Colon (tissue), 2 donors: ENCODE results near the gene NFATC3.

Experiments
- FAIRE-seq: peaks from 2 replicates; lab custom pipeline; 2012; peaks lifted over from hg19 to GRCh38; lab: Jason Lieb, UNC
- donor health status: control.
- donor health status: control.

NFATC3 gene

DNA sequence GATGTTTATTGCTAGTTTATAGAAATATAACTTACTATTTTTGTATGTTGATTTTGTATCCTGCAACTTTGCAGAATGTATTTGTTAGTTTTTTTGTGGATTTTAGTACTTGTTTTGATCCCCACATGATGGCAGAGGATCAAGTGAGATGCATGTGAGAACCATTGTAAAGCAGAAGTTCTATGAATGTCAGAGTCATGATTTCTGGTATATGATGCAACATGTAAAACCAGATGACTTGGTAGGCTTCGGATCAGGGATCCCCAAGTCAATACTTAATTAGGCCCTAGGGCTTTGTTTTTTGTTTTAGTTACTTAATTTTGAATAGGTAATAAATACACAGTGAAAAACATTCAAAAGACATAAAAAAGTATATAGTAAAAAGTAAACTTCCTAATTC, 104.9 kb downstream of the NFATC3 start:
- no peak for FAIRE-seq

DNA sequence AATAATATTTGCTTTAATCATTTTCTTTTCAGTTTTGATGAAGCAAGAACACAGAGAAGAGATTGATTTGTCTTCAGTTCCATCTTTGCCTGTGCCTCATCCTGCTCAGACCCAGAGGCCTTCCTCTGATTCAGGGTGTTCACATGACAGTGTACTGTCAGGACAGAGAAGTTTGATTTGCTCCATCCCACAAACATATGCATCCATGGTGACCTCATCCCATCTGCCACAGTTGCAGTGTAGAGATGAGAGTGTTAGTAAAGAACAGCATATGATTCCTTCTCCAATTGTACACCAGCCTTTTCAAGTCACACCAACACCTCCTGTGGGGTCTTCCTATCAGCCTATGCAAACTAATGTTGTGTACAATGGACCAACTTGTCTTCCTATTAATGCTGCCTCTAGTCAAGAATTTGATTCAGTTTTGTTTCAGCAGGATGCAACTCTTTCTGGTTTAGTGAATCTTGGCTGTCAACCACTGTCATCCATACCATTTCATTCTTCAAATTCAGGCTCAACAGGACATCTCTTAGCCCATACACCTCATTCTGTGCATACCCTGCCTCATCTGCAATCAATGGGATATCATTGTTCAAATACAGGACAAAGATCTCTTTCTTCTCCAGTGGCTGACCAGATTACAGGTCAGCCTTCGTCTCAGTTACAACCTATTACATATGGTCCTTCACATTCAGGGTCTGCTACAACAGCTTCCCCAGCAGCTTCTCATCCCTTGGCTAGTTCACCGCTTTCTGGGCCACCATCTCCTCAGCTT, 105.8 kb downstream of the NFATC3 start:
- no peak for FAIRE-seq

DNA sequence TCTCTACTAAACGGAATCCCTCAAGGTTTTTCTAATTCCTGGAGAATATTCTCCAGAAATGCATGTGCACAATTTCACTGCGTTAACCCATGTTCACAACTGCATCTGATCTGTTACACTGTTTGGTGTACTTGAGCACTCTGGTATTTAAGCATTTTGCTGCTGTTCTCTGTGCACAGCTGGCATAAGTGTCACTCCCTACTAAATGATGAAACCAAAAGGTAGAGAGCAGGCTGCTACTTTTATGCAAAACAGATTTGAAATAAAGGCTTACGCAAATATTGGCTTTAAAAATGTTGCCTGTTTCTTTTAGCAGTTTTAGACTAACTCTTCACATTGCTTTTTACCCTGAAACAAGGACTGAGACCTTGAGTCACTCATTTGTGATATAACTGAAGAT, 109.1 kb downstream of the NFATC3 start:
- FAIRE-seq: no peak

DNA sequence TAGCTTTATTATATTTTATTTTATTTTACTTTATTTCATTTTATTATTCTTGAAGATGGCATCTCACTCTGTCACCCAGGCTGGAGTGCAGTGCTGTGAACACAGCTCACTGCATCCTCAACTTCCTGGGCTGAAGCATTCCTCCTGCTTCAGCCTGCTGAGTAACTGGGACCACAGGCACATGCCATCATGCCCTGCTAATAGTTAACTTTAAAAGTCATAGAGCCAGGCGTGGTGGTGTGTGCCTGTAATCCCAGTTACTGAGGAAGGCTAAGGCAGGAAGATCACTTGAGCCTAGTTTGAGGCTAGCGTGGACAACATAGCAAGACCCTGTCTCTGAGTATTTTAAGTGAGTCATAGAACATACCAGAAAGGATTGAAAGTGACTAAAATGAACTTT, 112.1 kb downstream of the NFATC3 start:
- no peak for FAIRE-seq

DNA sequence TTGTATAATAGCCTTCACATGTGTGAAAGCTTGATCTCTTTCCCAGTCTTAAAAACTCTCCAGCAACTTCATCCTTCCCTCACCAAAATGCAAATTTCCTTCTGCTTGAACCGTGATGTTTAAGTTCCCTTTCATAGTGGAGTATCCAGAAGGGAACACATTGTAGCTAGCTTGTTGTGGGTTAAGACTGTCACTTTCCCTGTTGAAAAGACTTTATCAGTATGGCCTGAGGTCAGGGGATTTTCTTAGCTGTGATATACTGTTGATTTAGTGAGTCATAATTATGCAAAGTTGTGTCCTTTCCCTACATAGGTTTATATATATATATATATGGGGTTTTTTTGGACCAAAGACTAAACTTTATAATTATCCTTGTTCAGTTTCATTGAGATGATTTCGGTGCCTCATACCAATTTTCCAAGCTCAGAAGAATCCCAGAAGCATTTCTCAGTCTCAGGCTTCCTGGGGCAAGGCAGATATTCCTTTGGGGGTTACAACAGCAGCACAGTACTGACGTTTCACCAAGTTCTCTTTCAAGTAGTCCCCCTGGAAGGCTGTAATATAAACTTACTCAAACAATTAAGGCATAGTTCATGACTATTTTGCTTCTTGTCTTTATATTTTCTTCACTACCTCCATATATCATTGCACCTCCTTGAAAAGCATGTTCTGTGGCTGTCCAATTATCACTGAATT, 115.1 kb downstream of the NFATC3 start:
- no peak for FAIRE-seq

DNA sequence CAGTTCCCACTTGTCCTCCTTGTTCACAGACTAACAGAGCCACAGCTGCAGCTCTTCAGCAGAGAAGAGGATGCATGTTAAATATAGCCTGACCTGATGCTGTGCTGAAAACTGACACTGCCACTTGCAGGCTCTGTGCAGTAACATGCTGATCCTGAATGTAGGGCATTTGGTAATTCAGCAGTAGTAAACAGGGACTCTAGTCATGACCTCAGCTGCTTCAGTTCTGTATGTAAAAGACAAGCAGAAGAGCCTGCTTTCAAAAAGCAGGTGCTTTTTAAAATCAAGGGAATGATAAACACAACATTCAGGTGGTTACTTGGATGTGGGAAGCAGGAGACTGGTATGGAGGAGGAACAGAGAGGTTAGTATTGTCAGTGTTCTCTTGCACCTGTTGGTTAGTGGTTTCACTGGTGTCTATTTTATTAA, 116.9 kb downstream of the NFATC3 start:
- no peak for FAIRE-seq

DNA sequence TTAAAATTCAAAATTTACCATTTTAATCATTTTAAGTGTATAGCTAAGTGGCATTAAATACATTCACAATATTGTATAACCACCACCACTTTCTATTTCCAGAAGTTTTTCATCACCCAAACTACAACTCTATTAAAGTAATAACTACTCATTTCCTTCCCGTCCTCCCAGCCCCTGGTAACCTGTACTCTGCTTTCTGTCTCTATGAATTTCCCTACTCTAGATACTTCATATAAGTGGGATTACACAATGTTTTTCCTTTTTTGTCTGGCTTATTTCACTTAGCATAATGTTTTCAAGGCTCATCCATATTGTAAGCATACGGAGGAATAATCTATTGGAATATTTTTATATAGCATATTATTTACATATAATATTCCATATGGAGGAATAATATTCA, 121.1 kb downstream of the NFATC3 start:
- no peak for FAIRE-seq

DNA sequence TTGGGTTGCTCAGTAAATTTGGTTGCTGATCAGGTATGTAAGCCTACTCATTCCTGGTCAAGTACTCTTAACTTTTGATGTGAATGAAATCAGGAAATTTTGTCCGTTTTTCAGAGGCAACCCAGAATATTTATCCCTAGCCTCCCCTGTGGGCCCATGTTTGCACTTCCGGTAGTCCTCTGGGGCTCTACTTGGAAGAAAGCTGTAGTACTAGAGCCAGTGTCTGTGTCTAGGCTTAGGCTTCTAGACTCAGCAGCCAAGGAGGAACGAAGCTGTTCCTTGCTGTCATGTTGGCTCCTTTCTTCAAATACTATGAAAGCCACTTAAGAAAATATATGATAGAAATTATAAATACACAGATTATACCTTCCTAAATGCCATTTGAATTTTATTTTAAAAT, 129.6 kb downstream of the NFATC3 start:
- FAIRE-seq: no peak

DNA sequence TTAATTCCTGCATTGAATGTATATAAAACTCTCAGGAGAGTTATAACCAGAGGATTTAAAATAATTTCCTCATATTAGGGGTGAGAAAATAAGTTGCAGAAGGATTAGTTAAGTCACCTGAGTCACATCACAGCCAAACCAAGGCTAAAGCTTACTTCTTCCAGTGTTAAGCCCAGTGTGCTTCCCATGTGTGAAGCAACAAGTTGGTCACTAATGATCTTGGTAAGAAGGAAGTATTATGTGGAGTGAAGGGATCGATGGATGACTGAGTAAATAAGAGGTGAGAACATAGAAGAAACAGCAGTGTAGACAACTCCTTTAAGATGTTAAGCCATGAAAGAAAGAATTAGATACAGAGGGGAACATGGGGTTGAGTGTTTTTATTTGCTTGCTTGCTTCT, 130.1 kb downstream of the NFATC3 start:
- no peak for FAIRE-seq

DNA sequence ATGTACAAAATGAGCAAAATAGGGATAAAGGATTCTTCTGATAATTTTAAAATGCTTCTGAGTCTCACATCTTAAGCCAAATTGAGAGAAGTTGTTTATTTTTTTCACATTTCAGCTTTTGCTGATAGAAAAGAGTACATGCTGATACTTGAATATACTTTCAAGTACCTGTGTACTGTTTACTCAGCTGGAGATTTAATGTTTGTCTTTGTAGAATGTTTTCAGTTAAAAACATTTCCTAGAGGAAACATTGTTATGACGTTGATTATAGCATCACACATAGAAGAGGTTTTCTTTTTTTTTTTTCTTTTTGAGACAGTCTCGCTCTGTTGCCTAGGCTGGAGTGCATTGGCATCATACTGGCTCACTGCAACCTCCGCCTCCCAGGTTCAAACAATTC, 131.1 kb downstream of the NFATC3 start:
- no peak for FAIRE-seq

DNA sequence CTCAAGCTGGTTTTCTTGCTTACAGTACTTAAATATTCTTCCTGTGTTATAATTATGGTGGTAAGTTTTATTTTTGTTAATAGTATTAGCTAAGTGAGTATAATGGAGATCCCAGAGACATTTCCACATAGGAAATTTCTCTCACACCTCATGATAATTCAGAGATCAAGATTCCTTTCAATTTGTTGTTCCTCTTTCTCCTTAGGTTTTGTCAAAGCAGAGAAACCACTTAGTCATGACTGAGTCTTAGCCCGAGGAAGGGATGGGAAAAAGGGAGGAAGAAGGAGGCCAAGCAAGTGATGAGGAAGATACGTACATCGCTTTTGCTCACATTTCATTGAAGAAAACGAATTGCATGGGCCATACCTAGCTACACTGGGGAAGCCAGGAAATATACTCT, 132.3 kb downstream of the NFATC3 start:
- FAIRE-seq: no peak

DNA sequence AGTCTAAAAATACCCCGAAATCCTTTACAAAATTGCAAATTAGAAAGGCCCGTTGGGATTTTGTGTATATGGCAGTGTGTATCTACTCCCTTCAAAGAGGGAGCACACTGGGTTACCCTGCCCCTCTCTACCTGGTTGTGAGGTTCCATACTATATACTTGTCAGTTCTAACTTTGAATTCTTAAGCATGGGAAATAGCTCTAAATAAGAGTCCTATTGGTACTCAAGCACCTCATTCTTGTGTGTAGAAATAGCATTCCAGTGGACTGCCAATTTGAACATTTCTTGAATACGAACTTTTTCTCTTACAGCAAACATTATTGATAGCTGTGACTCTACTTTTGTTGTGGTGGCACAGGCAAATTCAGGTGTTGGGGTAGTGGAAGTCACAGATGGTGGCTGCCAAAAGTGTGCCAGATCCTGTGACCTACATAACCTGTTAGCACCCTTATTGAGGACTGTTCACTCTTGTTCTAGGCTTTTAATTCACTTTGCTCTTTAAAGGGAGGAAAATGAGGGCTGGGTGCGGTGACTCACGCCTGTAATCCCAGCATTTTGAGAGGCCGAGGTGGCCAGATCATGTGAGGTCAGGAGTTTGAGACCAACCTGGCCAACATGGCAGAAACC, 134.7 kb downstream of the NFATC3 start:
- no peak for FAIRE-seq

DNA sequence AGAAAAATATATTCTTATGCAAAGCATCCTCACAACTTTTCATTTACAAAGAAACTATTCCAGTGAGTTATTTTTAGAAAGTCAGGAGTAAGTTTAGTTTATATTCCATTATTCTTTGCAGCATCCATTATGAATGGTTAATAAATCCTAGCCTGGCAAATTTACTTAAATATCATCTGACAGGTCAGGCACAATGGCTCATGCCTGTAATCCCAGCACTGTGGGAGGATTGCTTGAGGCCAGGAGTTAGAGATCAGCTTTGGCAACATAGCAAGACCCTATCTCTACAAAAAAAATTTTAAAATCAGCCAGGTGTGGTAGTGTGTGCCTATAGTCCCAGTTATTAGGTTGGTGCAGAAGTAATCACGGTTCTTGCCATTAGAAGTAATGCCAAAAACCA, 137.9 kb downstream of the NFATC3 start:
- FAIRE-seq: no peak

DNA sequence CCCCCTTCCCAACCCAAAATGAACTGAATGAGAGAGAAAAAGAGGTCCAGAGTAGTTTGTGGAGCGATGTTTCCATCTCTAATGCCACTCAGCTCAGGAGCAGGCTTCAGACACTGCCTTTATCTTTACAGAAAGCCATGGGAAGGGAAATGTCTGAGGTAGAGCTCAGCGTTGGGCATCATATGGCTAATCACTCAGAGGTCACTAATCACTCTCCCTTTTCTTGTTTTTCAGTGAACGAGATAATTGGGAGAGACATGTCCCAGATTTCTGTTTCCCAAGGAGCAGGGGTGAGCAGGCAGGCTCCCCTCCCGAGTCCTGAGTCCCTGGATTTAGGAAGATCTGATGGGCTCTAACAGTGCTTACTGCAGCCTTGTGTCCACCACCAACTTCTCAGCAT, 140.9 kb downstream of the NFATC3 start:
- no peak for FAIRE-seq

DNA sequence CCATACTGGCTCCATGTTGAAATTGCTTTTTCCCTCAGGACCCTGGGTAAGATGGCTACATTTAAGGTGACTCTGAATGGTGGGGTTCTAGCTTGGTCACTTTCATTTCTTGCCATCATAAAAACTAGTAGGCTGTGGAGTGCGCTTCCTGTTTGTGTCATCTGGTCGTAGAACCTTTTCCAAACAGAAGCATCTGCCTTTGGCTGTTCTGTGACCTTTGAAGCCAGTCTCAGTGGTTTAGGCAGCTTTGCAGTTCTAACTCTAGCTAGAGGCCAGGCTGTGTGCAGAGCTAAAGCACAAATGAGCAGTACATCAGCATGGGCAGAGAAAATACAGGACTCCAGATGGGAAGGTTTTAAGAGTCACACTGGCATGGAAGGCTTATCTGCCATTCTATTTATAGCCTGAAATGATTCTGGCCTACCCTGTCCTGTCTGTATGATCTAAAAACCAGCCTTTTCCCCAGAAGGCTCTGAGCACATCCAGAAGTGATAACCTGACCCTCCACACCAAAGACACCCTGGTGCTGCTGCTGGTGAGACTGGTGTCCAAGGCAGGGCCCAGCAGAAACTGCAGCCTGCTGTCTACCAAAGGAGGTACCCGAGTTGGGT, 142.1 kb downstream of the NFATC3 start:
- no peak for FAIRE-seq

DNA sequence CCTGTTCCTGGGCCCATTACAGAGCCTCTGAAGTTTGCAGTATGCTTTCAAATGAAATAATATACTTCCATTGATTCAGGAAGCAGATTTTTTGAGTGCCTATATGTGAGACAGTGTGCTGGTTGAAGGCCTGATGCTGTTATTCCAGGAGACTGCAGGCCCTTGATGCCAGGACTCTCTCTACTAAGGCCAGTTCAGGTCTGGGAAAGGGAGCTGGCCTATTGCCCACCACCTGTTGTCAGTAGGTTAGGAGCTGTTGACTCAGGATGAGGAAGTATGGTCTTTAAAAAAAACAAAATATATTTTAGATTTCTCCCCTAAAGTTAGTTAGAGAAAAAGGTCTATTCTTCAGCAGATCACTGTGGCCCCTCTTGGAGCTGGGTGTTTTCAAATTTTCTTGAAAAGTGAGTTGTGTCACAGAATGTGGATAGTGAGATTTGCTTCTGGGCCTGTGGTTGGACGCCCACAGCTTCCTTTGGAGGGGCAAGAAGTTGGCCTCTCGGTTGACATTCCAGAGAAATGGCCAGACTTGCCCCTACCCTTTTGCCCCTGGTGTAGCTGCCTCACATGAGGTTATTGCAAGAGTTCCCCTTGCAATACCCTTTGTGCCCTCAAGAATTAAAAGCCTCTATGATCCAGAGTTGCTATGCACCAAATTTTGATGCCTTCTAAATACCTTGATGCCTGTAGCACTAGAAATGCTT, 142.8 kb downstream of the NFATC3 start:
- no peak for FAIRE-seq

DNA sequence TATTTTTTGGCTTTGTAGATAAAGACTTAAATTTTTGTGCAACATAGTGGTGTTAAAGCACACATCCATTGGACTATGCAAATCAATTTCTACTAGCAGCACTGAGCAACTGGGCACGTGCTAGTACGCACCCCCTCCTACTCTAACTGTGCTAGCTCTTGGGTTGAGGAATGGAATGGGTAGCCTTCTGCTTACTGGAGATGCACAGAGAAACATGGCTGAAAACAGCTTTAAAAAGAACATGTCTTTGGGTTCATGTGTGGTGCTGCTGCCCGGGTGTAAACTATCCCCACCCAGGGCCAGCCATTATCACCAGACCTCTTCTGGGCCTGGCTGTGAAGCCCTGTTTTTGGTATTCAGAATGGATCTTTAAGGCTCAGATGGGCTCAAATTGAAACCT, 143.5 kb downstream of the NFATC3 start:
- FAIRE-seq: no peak

DNA sequence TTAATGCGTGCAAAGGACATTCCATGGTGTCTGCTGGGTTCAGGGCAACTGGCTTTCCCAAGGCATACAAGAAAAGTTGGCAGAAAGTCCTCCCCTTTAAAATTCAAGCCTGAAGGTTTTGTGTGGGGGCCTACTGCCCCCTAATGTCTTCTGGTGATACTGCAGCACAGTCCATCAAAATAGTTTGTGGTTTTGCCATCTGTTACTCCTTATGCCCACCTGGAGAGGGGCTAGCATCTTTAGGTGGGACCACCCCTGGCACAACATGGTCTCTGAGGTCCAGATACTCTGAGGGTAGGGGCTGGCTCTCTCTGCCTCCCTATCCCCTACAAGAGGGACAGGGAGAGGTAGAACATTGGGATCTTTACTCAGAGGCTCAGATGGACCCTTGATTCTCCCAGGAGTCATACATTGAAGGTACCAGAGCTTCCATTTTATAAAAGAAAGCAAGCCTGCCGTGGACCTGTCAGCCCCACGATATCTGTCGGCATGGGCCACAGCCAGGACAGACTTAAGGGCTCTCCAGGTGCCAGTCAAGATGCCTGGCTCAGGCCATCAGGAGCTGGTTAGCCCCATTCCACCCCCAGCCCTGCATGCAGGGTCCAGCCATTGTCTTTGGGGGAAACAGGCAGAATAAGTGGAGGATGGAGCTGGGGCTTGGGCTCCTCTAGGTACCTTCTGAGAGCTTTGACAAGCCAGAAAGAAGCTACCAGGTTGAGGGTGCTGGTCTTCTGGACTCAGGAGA, 144.4 kb downstream of the NFATC3 start:
- no peak for FAIRE-seq

DNA sequence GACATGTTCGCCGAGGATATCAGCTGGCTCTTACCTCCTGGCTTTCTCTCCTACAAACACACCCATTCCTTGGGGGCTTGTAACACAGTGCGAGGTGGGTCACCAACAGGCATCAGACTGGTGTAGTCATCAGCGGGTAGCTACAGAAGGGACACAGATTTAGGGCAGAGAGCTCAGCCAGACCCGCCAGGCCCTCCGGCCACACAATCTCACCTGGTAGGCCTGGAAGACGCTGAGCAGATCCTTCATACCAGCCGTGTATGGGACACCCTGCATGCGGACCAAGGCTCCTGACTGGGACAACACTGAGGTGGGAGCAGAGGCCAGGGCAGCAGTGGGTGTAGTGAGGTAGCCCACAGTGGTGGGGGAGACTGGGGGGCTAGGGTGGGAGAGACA, 145.0 kb downstream of the NFATC3 start:
- FAIRE-seq: no peak

DNA sequence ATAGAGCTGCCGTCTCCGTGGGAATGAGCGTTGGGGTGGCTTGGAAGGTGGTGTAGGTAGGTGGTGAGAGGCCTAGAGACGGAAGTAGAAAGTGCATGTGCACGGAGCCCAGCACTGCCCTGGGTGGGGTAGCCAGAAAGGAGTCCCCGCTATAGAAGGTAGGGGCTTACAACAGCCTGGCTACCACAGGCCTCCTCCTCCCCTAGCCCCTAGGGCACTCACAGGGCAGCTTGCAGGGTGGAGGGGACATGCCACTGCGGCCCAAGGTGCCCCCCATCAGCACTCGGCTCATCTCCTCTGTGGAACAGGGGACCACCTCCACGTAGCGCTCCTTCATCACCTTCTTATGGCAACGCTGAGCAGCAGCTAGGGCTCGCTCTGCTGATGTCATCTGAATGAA, 145.8 kb downstream of the NFATC3 start:
- no peak for FAIRE-seq

DNA sequence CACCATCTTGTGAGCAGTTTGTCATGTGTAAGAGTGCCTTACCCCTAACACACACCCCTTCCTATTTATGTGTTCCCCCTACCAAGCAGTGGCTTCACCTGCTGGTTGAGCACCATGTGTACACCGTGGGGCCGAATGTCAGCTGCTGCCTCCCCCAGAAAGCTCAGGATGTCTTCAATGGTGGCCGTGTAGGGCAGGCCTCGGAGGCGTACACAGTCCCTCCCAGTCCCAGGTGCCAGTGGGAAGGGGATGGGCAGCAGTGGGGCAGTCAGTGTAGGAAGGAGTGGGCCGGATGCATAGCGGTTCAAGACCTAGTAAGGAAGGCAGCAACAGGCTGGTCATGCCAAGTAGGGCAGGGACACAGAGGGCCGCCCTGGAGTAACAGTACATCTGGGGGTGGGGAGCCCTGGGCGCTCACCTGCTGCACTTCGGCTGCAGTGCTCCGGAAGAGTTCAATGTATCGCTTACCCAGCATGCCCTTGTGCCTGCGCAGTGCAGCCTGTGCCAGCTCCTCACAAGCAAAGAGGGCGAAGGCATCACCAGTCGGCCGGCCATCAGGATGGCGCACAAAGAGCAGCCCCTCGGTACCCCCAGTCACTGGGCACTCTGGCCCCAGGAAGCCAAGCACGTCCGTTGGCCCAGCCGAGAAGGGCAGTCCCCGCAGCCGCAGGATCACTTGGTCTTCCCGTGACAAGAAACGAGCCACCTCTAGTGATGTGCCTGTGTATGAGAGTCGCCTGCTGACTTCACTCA, 146.4 kb downstream of the NFATC3 start:
- no peak for FAIRE-seq
